Body of pancreas (tissue), 4 donors: ENCODE measurements around the gene ENTPD5.

Experiments
- CTCF ChIP-seq, 7 experiments: fragments of 450-650 bp in 4 of 7; fragments of 200-600 bp in 3 of 7; sonication (generic) in 3 of 7; IDR thresholded peaks; one replicate each; pipeline ENCODE4 v1.5.1; 2016 to 2019; ENCODE audit warnings: antibody characterized with exemption in 7 of 7
- POLR2A ChIP-seq, 3 donors: fragments of 450-650 bp; IDR thresholded peaks; one replicate each; pipeline ENCODE4 v1.6.1; 2016; ENCODE audit warnings: antibody characterized with exemption in 3 of 3, mild to moderate bottlenecking in 2 of 3

GRCh38 chr14:73991092-73991491 is 28.0 kb downstream of the ENTPD5 start:
- no peak for TF ChIP-seq POLR2A (IDR thresholded peaks at IDR 0.05)
- TF ChIP-seq CTCF (IDR thresholded peaks at IDR 0.05) = no peak
